Progenitor cell of endocrine pancreas (in vitro differentiated cells): ENCODE measurements around the gene ATP6AP1. TPM values are rescaled to one million over a fixed set of nuclear protein-coding genes. Genes with fewer than 3 reads are reported as not detected.

Experiments
- DNase-seq: peaks from one replicate; pipeline ENCODE4 v3.0.0; 2021; ENCODE audit warnings: low spot score; ENCODE audit not compliant: unreplicated experiment
- H3K27ac Mint-ChIP-seq: 2 replicates; pipeline ENCODE4 v1.8.0; 2021; ENCODE audit warnings: mild to moderate bottlenecking, moderate library complexity, mixed read lengths
- H3K27me3 Mint-ChIP-seq: 2 replicates; pipeline ENCODE4 v1.8.0; 2021; ENCODE audit warnings: mixed read lengths
- H3K36me3 Mint-ChIP-seq: 2 replicates; pipeline ENCODE4 v1.8.0; 2022; ENCODE audit warnings: mixed read lengths; ENCODE audit not compliant: insufficient read depth
- H3K4me1 Mint-ChIP-seq: 2 replicates; pipeline ENCODE4 v1.8.0; 2021; ENCODE audit warnings: low read depth, mixed read lengths
- H3K4me3 Mint-ChIP-seq: 2 replicates; pipeline ENCODE4 v1.8.0; 2021; ENCODE audit warnings: low read depth, mild to moderate bottlenecking, moderate library complexity, mixed read lengths
- H3K9me3 Mint-ChIP-seq: 2 replicates; pipeline ENCODE4 v1.8.0; 2021; ENCODE audit warnings: low read depth, mixed read lengths
- CTCF ChIP-seq: fragments of 200-600 bp; sonication (generic); IDR thresholded peaks from one replicate; pipeline ENCODE4 v1.5.0; 2021; ENCODE audit warnings: antibody characterized with exemption, mild to moderate bottlenecking; ENCODE audit not compliant: unreplicated experiment
- total RNA-seq: library from RNA; stranded (reverse); gene quantifications from 2 replicates; pipeline ENCODE4 v1.2.1, GENCODE V29; 2021

ATP6AP1 gene
- total RNA-seq, 1 donor from 2014 or later, result 82.1 TPM

DNA sequence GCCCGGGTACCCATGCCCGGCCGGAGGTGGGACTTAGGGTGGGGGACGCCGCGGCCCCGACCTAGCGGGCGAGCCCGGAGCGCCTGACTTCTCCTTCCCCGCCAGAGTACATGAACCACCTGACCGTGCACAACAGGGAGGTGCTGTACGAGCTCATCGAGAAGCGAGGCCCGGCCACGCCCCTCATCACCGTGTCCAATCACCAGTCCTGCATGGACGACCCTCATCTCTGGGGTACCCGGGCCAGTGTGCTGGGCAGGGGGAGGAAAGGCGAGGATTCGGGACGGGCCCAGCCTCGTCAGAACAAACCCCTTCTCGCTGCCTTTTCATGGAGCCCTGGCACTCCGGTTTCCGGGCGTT is 16.5 kb upstream of the ATP6AP1 start:
- no peak for TF ChIP-seq CTCF
- Mint-ChIP-seq H3K27me3 (no peaks in the 10 kb centered on the region), H3K4me1 (peaks cover 6% of the 10 kb centered on the region), H3K36me3 (peaks cover 8% of the 10 kb centered on the region), H3K27ac (no peak overlapping the region), H3K9me3 (no peaks in the 10 kb centered on the region), H3K4me3 (peak overlapping the region; percentile 69)
- no peak for DNase-seq

- H3K4me1 Mint-ChIP-seq, result peaks cover 6% of the 10 kb centered on the region
- DNase-seq, result no peak
- no peak overlapping the region for H3K27ac Mint-ChIP-seq
- peaks cover 8% of the 10 kb centered on the region for H3K36me3 Mint-ChIP-seq
- no peak for TF ChIP-seq CTCF
- no peaks in the 10 kb centered on the region for H3K27me3 Mint-ChIP-seq
- peak overlapping the region; percentile 69 for H3K4me3 Mint-ChIP-seq
- H3K9me3 Mint-ChIP-seq, result no peaks in the 10 kb centered on the region
Measured at GRCh38 chrX:154412468-154412867, 16.0 kb upstream of the ATP6AP1 start.

- H3K4me1 Mint-ChIP-seq, result peaks cover 6% of the 10 kb centered on the region
- H3K9me3 Mint-ChIP-seq, result no peaks in the 10 kb centered on the region
- no peaks in the 10 kb centered on the region for H3K27me3 Mint-ChIP-seq
- peaks cover 8% of the 10 kb centered on the region for H3K36me3 Mint-ChIP-seq
- no peak overlapping the region for H3K4me3 Mint-ChIP-seq
- no peak for TF ChIP-seq CTCF
- no peak for DNase-seq
- H3K27ac Mint-ChIP-seq, result no peak overlapping the region
Measured at GRCh38 chrX:154413142-154413541, 15.3 kb upstream of the ATP6AP1 start.

GRCh38 chrX:154417157-154417556 is 11.3 kb upstream of the ATP6AP1 start:
- TF ChIP-seq CTCF, result no peak
- Mint-ChIP-seq H3K9me3 (no peaks in the 10 kb centered on the region), H3K4me3 (no peak overlapping the region), H3K27me3 (no peaks in the 10 kb centered on the region), H3K27ac (no peak overlapping the region), H3K36me3 (peaks cover 5% of the 10 kb centered on the region), H3K4me1 (no peaks in the 10 kb centered on the region)
- DNase-seq, result no peak

DNA sequence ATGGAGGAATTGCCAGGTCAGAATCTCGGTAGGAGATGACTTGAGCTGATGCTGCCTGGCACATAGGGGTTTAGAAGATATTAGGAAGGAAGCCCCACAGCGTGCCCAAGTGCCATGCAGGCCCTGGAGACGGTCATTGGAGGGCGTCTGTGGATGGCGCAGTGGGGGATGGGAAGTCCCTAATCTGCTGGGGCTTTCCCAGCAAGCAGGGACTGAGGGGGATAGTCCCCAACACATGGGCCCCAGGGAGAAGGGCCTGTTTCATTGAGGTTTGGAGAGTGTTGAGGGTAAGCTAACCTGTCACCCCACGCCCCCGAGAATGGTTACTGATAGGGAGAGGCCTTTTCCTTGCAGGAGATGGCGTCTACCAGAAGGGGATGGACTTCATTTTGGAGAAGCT is 9.3 kb upstream of the ATP6AP1 start:
- Mint-ChIP-seq H3K4me1 (no peaks in the 10 kb centered on the region), H3K27ac (no peak overlapping the region), H3K4me3 (no peak overlapping the region), H3K36me3 (peaks cover 2% of the 10 kb centered on the region), H3K27me3 (no peaks in the 10 kb centered on the region), H3K9me3 (no peaks in the 10 kb centered on the region)
- TF ChIP-seq CTCF, result no peak
- no peak for DNase-seq
